H9 (cell line): ENCODE measurements around the gene VPS39. TPM values are rescaled to one million over a fixed set of nuclear protein-coding genes. Genes with fewer than 3 reads are reported as not detected.

Source experiments
- DNase-seq: peaks from one replicate; pipeline ENCODE4 v3.0.0-alpha.2; 2017
- H2AFZ ChIP-seq: one replicate; pipeline ENCODE4 v1.6.1; 2013; ENCODE audit warnings: mild to moderate bottlenecking, low read length, control low read depth, moderate library complexity
- H2AK5ac ChIP-seq: 2 replicates; pipeline ENCODE4 v1.6.1; 2013; ENCODE audit warnings: low read length, control low read depth, mixed read lengths; ENCODE audit not compliant: insufficient read length
- H2BK120ac ChIP-seq: one replicate; pipeline ENCODE4 v1.6.1; 2013; ENCODE audit warnings: low read depth, mild to moderate bottlenecking, low read length, control low read depth, inconsistent platforms; ENCODE audit not compliant: poor library complexity, severe bottlenecking
- H2BK12ac ChIP-seq: 2 replicates; pipeline ENCODE4 v1.6.1; 2013; ENCODE audit warnings: low read length, control low read depth, mixed read lengths, low read depth; ENCODE audit not compliant: insufficient read length
- H2BK15ac ChIP-seq: 2 replicates; pipeline ENCODE4 v1.6.1; 2013; ENCODE audit warnings: low read depth, low read length, control low read depth
- H2BK20ac ChIP-seq: one replicate; pipeline ENCODE4 v1.6.1; 2013; ENCODE audit warnings: low read depth, mild to moderate bottlenecking, low read length, control low read depth, inconsistent platforms; ENCODE audit not compliant: poor library complexity, severe bottlenecking
- H2BK5ac ChIP-seq: 2 replicates; pipeline ENCODE4 v1.6.1; 2013; ENCODE audit warnings: low read length, control low read depth, mixed read lengths; ENCODE audit not compliant: insufficient read length
- H3K14ac ChIP-seq: 2 replicates; pipeline ENCODE4 v1.6.1; 2013; ENCODE audit warnings: low read length, control low read depth; ENCODE audit not compliant: insufficient read depth
- H3K18ac ChIP-seq: 2 replicates; pipeline ENCODE4 v1.6.1; 2013; ENCODE audit warnings: low read depth, mild to moderate bottlenecking, mixed read lengths, low read length, control low read depth; ENCODE audit not compliant: insufficient read length
- H3K23ac ChIP-seq: 2 replicates; pipeline ENCODE4 v1.6.1; 2013; ENCODE audit warnings: low read length, control low read depth, mixed read lengths, low read depth; ENCODE audit not compliant: insufficient read length
- H3K23me2 ChIP-seq: 2 replicates; pipeline ENCODE4 v1.6.1; 2013; ENCODE audit warnings: low read depth, mild to moderate bottlenecking, mixed read lengths, low read length, control low read depth; ENCODE audit not compliant: insufficient read length, poor library complexity, severe bottlenecking
- H3K27ac ChIP-seq: 2 replicates; pipeline ENCODE4 v1.5.1; 2013; ENCODE audit warnings: low read length, control low read depth, mixed read lengths, low read depth; ENCODE audit not compliant: insufficient read length
- H3K27me3 ChIP-seq: 2 replicates; pipeline ENCODE4 v1.6.1; 2013; ENCODE audit warnings: low read length, control low read depth, inconsistent platforms; ENCODE audit not compliant: insufficient read depth
- H3K4ac ChIP-seq: 2 replicates; pipeline ENCODE4 v1.6.1; 2013; ENCODE audit warnings: low read depth, mild to moderate bottlenecking, control low read depth, inconsistent platforms, low read length, moderate library complexity
- H3K4me1 ChIP-seq: 2 replicates; pipeline ENCODE4 v1.6.1; 2013; ENCODE audit warnings: low read length, control low read depth, inconsistent platforms; ENCODE audit not compliant: insufficient read depth
- H3K4me2 ChIP-seq: 2 replicates; pipeline ENCODE4 v1.6.1; 2013; ENCODE audit warnings: low read length, control low read depth, mixed read lengths; ENCODE audit not compliant: insufficient read length, insufficient read depth
- H3K56ac ChIP-seq: 2 replicates; pipeline ENCODE4 v1.6.1; 2013; ENCODE audit warnings: low read depth, mild to moderate bottlenecking, mixed read lengths, low read length, control low read depth; ENCODE audit not compliant: insufficient read length
- H3K79me1 ChIP-seq: 2 replicates; pipeline ENCODE4 v1.6.1; 2013; ENCODE audit warnings: low read depth, mild to moderate bottlenecking, moderate library complexity, low read length, control low read depth, inconsistent platforms; ENCODE audit not compliant: insufficient read depth, poor library complexity, severe bottlenecking
- H3K79me2 ChIP-seq: 2 replicates; pipeline ENCODE4 v1.6.1; 2013; ENCODE audit warnings: low read length, control low read depth, inconsistent platforms; ENCODE audit not compliant: insufficient read depth
- H3K9ac ChIP-seq: 2 replicates; pipeline ENCODE4 v1.6.1; 2013; ENCODE audit warnings: low read length, control low read depth, mixed read lengths; ENCODE audit not compliant: insufficient read length; ENCODE audit errors: extremely low read depth
- H3K9me3 ChIP-seq: one replicate; pipeline ENCODE4 v1.6.1; 2013; ENCODE audit warnings: low read depth, low read length, inconsistent platforms; ENCODE audit not compliant: control insufficient read depth
- H3T11ph ChIP-seq: one replicate; pipeline ENCODE4 v1.6.1; 2013; ENCODE audit warnings: mild to moderate bottlenecking, low read length, control low read depth, inconsistent platforms
- H4K20me1 ChIP-seq: one replicate; pipeline ENCODE4 v1.6.1; 2013; ENCODE audit not compliant: control insufficient read depth, insufficient read length, insufficient read depth
- H4K5ac ChIP-seq: 2 replicates; pipeline ENCODE4 v1.6.1; 2013; ENCODE audit warnings: low read depth, mild to moderate bottlenecking, mixed read lengths, low read length, control low read depth; ENCODE audit not compliant: insufficient read length
- H4K8ac ChIP-seq: replicated peaks from 2 replicates; pipeline ENCODE4 v1.6.1; 2013; ENCODE audit warnings: low read length, control low read depth, mixed read lengths, low read depth; ENCODE audit not compliant: insufficient read length
- H4K91ac ChIP-seq: 2 replicates; pipeline ENCODE4 v1.6.1; 2013; ENCODE audit warnings: low read depth, mild to moderate bottlenecking, moderate library complexity, mixed read lengths, low read length, control low read depth; ENCODE audit not compliant: insufficient read length
- H3K27ac Mint-ChIP-seq, 3 experiments: 2 replicates in 2 of 3; 3 replicates in 1 of 3; pipeline ENCODE4 v1.8.0; 2020 to 2021; ENCODE audit warnings: mixed read lengths in 3 of 3, mild to moderate bottlenecking in 1 of 3, moderate library complexity in 1 of 3
- H3K27me3 Mint-ChIP-seq: 2 replicates; pipeline ENCODE4 v1.8.0; 2021; ENCODE audit warnings: low read depth, mild to moderate bottlenecking, moderate library complexity, mixed read lengths
- H3K36me3 Mint-ChIP-seq, 3 experiments: 2 replicates in 2 of 3; 3 replicates in 1 of 3; pipeline ENCODE4 v1.8.0; 2020 to 2021; ENCODE audit warnings: low read depth in 3 of 3, mixed read lengths in 3 of 3; ENCODE audit not compliant: insufficient read depth in 1 of 3
- H3K4me1 Mint-ChIP-seq, 2 experiments: 2 replicates each; pipeline ENCODE4 v1.8.0; 2020; ENCODE audit warnings: mixed read lengths in 2 of 2
- H3K4me3 Mint-ChIP-seq, 2 experiments: 2 replicates in 1 of 2; 3 replicates in 1 of 2; pipeline ENCODE4 v1.8.0; 2020 to 2021; ENCODE audit warnings: mild to moderate bottlenecking in 2 of 2, mixed read lengths in 2 of 2, moderate library complexity in 1 of 2
- H3K9me3 Mint-ChIP-seq, 2 experiments: 2 replicates in 1 of 2; 3 replicates in 1 of 2; pipeline ENCODE4 v1.8.0; 2020; ENCODE audit warnings: mild to moderate bottlenecking in 2 of 2, mixed read lengths in 2 of 2, moderate library complexity in 1 of 2
- CTCF ChIP-seq: fragments of 200-600 bp; sonication (generic); conservative IDR thresholded peaks from 3 replicates; pipeline ENCODE4 v1.8.0; 2021; ENCODE audit warnings: antibody characterized with exemption, mild to moderate bottlenecking
- WGBS: extraction: QIAGEN DNeasy Blood & Tissue Kit; methylation state at CpG from one replicate; pipeline ENCODE4 v1.1.7; 2013; ENCODE audit warnings: missing lambda C conversion rate, low lambda C conversion rate, mixed read lengths; ENCODE audit not compliant: insufficient read length; ENCODE audit errors: extremely low coverage; 5-methylcytosine and 5-hydroxymethylcytosine counted together
- total RNA-seq: library from RNA; stranded (reverse); gene quantifications from 2 replicates; pipeline ENCODE4 v1.2.1, GENCODE V29; 2021

VPS39 gene
- total RNA-seq, 1 experiment from 2014 or later: 48.6 TPM

DNA sequence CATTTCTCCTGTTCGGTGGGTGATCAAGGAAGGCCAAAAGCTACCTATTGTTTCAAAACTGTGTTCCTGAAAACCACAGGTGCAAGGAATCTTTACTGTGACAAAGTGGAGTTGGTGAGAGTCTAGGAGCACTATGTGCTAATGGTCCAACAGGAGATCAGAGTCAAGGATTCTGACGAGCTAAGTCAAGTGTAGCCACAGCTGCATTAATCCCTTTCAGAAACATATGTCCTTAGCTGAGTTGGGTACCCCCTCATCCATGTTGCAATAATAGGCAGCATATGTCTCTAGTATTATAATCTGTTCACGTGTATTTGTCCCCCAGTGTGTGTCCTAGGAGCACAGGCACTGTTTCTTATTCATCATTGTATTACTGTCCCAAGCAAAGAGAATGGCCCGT is 1.7 kb downstream of the VPS39 start:
- no peak overlapping the region for H3K4ac ChIP-seq
- no peak overlapping the region for H2BK20ac ChIP-seq
- no peaks in the 10 kb centered on the region for H3K9me3 Mint-ChIP-seq
- no peak overlapping the region for H3K56ac ChIP-seq
- no peaks in the 10 kb centered on the region for H3K4me1 ChIP-seq
- no peak overlapping the region for H2BK120ac ChIP-seq
- no peak overlapping the region for H3K23ac ChIP-seq
- H3K36me3 Mint-ChIP-seq: peaks cover 2 to 16% (median 6%) of the 10 kb centered on the region in 3 experiments
- no peak for DNase-seq
- no peak overlapping the region for H3K4me2 ChIP-seq
- no peak for TF ChIP-seq CTCF
- peak overlapping the region; percentile 21 to 99; a peak in 4 of 5 replicates for H3K4me3 Mint-ChIP-seq
- H2BK12ac ChIP-seq: no peak overlapping the region
- H3K27me3 ChIP-seq: no peaks in the 10 kb centered on the region
- no peak overlapping the region for H4K5ac ChIP-seq
- no peaks in the 10 kb centered on the region for H3K79me2 ChIP-seq
- H3T11ph ChIP-seq: no peak overlapping the region
- peaks cover 5% of the 10 kb centered on the region for H3K23me2 ChIP-seq
- no peaks in the 10 kb centered on the region for H4K20me1 ChIP-seq
- no peak overlapping the region for H3K14ac ChIP-seq
- H2BK5ac ChIP-seq: no peak overlapping the region
- H3K27ac ChIP-seq: no peak overlapping the region
- no peak overlapping the region for H3K9ac ChIP-seq
- no peaks in the 10 kb centered on the region for H3K27me3 Mint-ChIP-seq
- H2AFZ ChIP-seq: no peak overlapping the region
- no peak overlapping the region for H3K27ac Mint-ChIP-seq
- no peak overlapping the region for H4K8ac ChIP-seq
- H3K18ac ChIP-seq: no peak overlapping the region
- no peak overlapping the region for H2BK15ac ChIP-seq
- no CpG with 5 or more reads among the region's 4 CpGs for WGBS
- H3K9me3 ChIP-seq: no peaks in the 10 kb centered on the region
- no peak overlapping the region for H4K91ac ChIP-seq
- H3K4me1 Mint-ChIP-seq: peaks cover 11 to 12% of the 10 kb centered on the region in 2 experiments
- no peaks in the 10 kb centered on the region for H3K79me1 ChIP-seq
- H2AK5ac ChIP-seq: no peak overlapping the region
